VCaP (cell line): Measurements from ENCODE around the gene ATP2A3.

Experiments
- H3K27ac ChIP-seq: fragments of 450-650 bp; 2 replicates; pipeline ENCODE4 v1.5.1; 2017
- CTCF ChIP-seq: fragments of 450-650 bp; conservative IDR thresholded peaks from 2 replicates; pipeline ENCODE4 v1.5.1; 2017; ENCODE audit warnings: mild to moderate bottlenecking, moderate library complexity

The ATP2A3 gene

DNA sequence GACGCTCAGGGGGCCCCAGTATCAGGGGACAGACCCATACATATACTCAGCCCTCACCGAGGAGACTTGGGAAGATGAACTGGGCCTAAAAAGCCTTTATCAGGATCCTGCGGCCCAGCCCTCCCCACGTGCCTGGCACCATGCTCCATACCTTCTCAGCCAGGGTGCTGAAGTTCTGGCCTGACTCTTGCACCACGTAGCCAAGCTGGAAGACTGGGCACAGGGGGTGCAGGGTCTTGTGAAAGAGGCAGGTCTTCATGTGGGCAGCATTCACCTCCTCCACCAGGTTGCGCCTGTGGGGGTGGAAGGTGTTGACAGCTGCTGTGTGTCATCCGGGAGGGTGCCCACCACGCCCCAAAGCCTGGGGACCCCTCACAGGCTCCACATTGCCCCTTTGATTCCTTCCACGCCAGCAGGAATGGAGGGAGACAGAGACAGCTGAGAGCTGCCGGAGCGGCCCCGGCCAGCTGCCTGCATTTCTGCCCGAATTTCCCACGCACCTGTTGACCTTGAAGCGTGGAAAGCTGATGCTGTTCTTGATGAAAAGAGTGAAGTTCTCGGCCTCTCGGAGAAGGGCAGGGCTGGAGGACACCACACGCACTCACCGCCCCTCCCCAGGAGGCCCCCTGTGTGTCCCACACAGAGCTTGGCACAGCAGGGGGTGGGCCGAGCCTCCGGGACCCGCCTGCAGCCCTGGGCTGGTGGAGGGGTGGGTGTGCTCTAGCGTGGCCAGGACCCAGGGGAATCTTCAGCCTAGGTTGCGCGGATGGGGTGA is 61.0 kb downstream of the ATP2A3 start:
- H3K27ac ChIP-seq = no peak overlapping the region
- TF ChIP-seq CTCF = no peak

DNA sequence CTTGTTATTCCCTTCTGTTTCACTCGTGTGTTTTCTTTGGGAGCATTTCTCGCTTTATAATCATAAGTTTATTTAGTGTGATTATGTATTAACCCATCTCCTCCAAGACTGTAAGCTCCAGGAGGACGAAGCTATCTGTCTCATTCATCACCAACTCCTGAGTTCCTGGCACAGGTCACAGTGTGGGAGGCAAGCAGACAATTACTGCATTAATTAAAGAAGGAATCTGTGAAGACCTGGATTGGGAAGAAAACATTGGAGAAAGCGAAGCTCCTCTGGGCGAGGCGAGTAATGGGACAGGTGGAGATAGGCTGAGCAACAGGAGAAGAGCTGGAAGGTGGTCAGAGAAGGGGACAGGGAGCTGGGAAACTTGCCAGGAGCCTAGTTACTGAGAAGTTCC is 63.6 kb downstream of the ATP2A3 start:
- no peak for TF ChIP-seq CTCF
- peak overlapping the region; percentile 37; the same call in 1 of the 2 replicates for H3K27ac ChIP-seq

DNA sequence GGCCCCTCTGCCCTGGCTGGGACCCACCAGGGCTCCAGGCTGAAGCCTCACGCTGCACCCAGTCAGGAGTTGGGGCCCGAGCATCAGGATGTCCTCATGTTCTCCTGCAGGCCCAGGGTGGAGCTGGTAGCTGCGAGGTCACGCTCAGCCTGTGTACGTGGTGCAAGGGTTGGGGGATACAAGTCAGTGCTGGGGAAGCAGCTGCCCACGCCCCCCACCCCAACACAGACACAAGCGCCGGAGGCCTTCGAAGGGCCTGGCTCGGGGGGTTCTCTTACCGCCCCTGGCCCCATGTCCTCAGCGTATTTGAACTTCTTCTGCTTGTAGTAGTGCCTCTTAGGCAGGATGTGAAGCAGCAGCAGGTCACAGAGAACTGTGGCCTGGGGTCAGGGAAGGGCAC is 66.5 kb downstream of the ATP2A3 start:
- TF ChIP-seq CTCF = no peak
- no peak overlapping the region for H3K27ac ChIP-seq

DNA sequence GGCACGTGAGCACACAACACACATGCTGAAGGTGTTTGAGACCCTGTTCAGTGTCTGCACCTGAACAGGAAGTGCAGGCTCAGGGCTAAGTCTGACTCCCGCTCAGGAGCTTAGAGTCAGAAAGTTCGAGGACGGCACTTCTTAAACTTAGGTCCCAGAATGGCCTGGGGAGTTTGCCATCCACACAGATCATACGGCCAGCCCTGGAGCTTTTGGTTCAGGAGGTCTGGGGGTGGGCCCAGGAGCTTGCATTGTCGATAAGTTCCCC is 67.3 kb downstream of the ATP2A3 start:
- no peak overlapping the region; the same call in 1 of the 2 replicates for H3K27ac ChIP-seq
- TF ChIP-seq CTCF = no peak

GRCh38 chr17:3896108-3896967 is 67.9 kb downstream of the ATP2A3 start:
- no peak for TF ChIP-seq CTCF
- peak overlapping the region; percentile 88 for H3K27ac ChIP-seq

DNA sequence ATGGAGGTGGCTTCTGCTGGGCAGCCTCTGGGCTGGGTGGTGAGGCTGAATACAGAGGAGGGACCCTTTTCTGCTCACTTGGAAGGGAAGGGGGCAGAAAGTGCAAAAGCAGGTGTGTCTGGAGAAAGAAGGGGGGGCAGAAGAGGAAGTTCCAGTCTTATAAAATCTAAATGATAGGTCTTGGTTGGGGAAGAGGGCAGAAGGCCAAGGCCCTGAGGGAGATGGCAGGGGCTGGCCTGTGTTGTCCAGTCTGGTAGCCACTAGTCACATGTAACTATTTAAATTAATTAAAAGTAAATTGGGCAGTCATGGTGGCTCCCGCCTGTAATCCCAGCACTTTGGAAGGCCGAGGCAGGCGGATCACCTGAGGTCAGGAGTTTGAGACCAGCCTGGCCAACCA is 68.9 kb downstream of the ATP2A3 start:
- TF ChIP-seq CTCF = no peak
- peak overlapping the region; percentile 88 for H3K27ac ChIP-seq

DNA sequence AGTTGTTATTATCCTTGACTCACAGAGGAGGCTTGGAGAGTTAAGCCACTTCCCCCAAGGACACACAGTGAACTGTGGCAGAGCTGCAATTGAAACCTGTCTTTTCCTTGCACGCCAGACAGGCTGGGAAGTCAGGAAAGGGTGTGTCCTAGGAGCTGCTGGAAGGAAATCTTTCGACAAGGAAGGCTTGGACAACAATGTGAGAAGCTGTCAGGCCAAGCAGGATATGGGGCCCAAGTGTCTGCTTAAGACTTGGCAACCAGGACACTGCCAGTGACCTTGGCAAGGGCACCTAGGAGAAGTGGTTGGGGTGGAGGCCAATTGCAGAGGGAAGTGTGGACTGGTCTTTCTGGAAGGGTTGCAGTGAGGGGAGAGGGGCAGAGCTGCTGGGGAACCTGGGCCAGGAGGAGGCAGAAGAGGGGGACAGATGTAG is 69.3 kb downstream of the ATP2A3 start:
- peak overlapping the region; percentile 88 for H3K27ac ChIP-seq
- TF ChIP-seq CTCF = no peak
